Nephron (organoid): Measurements from ENCODE around the gene ZBED4.

Experiments used
- H3K27ac Mint-ChIP-seq, 3 experiments: 2 replicates each; pipeline ENCODE4 v1.8.0; 2020; ENCODE audit warnings: mixed read lengths in 3 of 3, mild to moderate bottlenecking in 2 of 3, moderate library complexity in 1 of 3
- H3K27me3 Mint-ChIP-seq: 2 replicates; pipeline ENCODE4 v1.8.0; 2021; ENCODE audit warnings: low read depth, mild to moderate bottlenecking, moderate library complexity, mixed read lengths
- H3K36me3 Mint-ChIP-seq: 2 replicates; pipeline ENCODE4 v1.8.0; 2020; ENCODE audit warnings: low read depth, mixed read lengths
- H3K4me1 Mint-ChIP-seq: 2 replicates; pipeline ENCODE4 v1.8.0; 2020; ENCODE audit warnings: mixed read lengths
- H3K4me3 Mint-ChIP-seq, 3 experiments: 2 replicates each; pipeline ENCODE4 v1.8.0; 2020; ENCODE audit warnings: mild to moderate bottlenecking in 3 of 3, mixed read lengths in 3 of 3, moderate library complexity in 2 of 3
- H3K9me3 Mint-ChIP-seq: 2 replicates; pipeline ENCODE4 v1.8.0; 2020; ENCODE audit warnings: mixed read lengths
- CTCF ChIP-seq, 3 experiments: fragments of 200-600 bp; sonication (generic); IDR thresholded peaks; one replicate each; pipeline ENCODE4 v1.5.0; 2021; ENCODE audit warnings: antibody characterized with exemption in 3 of 3; ENCODE audit not compliant: unreplicated experiment in 3 of 3

ZBED4 gene

GRCh38 chr22:49934891-49935557 is 81.4 kb downstream of the ZBED4 start:
- H3K36me3 Mint-ChIP-seq = no peaks in the 10 kb centered on the region
- peaks cover 29% of the 10 kb centered on the region for H3K27me3 Mint-ChIP-seq
- H3K9me3 Mint-ChIP-seq = no peaks in the 10 kb centered on the region
- peaks cover 10% of the 10 kb centered on the region for H3K4me1 Mint-ChIP-seq
- no peak overlapping the region for H3K4me3 Mint-ChIP-seq
- no peak overlapping the region for H3K27ac Mint-ChIP-seq
- no peak for TF ChIP-seq CTCF (IDR thresholded peaks at IDR 0.05; ENCODE audit: unreplicated experiment in 3 of 3)

GRCh38 chr22:49935561-49935960 is 81.9 kb downstream of the ZBED4 start:
- H3K27me3 Mint-ChIP-seq = peaks cover 25% of the 10 kb centered on the region
- H3K36me3 Mint-ChIP-seq = no peaks in the 10 kb centered on the region
- TF ChIP-seq CTCF (IDR thresholded peaks at IDR 0.05; ENCODE audit: unreplicated experiment in 3 of 3) = no peak
- H3K4me1 Mint-ChIP-seq = peaks cover 10% of the 10 kb centered on the region
- no peak overlapping the region for H3K4me3 Mint-ChIP-seq
- no peaks in the 10 kb centered on the region for H3K9me3 Mint-ChIP-seq
- H3K27ac Mint-ChIP-seq = no peak overlapping the region

GRCh38 chr22:49936018-49936972 is 82.7 kb downstream of the ZBED4 start:
- no peaks in the 10 kb centered on the region for H3K9me3 Mint-ChIP-seq

GRCh38 chr22:49936973-49937757 is 83.5 kb downstream of the ZBED4 start:
- Mint-ChIP-seq H3K4me1 (peaks cover 10% of the 10 kb centered on the region), H3K9me3 (no peaks in the 10 kb centered on the region), H3K27ac (no peak overlapping the region), H3K27me3 (peaks cover 17% of the 10 kb centered on the region), H3K4me3 (peak overlapping the region; percentile 53 to 61 (median 61)), H3K36me3 (no peaks in the 10 kb centered on the region)
- TF ChIP-seq CTCF (IDR thresholded peaks at IDR 0.05; ENCODE audit: unreplicated experiment in 3 of 3) = no peak

More at GRCh38 chr22:49936018-49936972, 82.7 kb downstream of the ZBED4 start:
- no peaks in the 10 kb centered on the region for H3K36me3 Mint-ChIP-seq
- H3K4me1 Mint-ChIP-seq = peaks cover 10% of the 10 kb centered on the region
- TF ChIP-seq CTCF (IDR thresholded peaks at IDR 0.05; ENCODE audit: unreplicated experiment in 3 of 3) = no peak
- peak overlapping the region; percentile 53 to 61 (median 61) for H3K4me3 Mint-ChIP-seq
- no peak overlapping the region for H3K27ac Mint-ChIP-seq
- H3K27me3 Mint-ChIP-seq = peaks cover 18% of the 10 kb centered on the region

- Mint-ChIP-seq H3K27ac (no peak overlapping the region), H3K27me3 (peaks cover 10% of the 10 kb centered on the region), H3K4me3 (peak overlapping the region in 1 of 3 experiments; percentile 5), H3K4me1 (peaks cover 10% of the 10 kb centered on the region), H3K36me3 (no peaks in the 10 kb centered on the region), H3K9me3 (no peaks in the 10 kb centered on the region)
- no peak for TF ChIP-seq CTCF (IDR thresholded peaks at IDR 0.05; ENCODE audit: unreplicated experiment in 3 of 3)
These were observed 84.3 kb downstream of the ZBED4 start for GRCh38 chr22:49937758-49938564.
